WTC11 (cell line): ENCODE data around the gene LGI4. TPM values are rescaled to one million over a fixed set of nuclear protein-coding genes. Genes with fewer than 3 reads are reported as not detected.

ENCODE experiments used
- ATAC-seq: fragments of 200-7000 bp; cut with Tn5 transposase; 2 replicates; pipeline ENCODE4 v1.10.0; 2021; ENCODE audit warnings: mild to moderate bottlenecking, moderate library complexity
- CTCF ChIA-PET: fragments of 300-600 bp; sonication (Branson Sonifier 250); formaldehyde crosslinking; loops from one replicate; lab custom pipeline; 2021; ENCODE audit warnings: antibody characterized with exemption; lab: Charles Lee
- POLR2A ChIA-PET: fragments of 350-600 bp; sonication (Branson Sonifier 250); formaldehyde crosslinking; loops from one replicate; lab custom pipeline; 2021; ENCODE audit warnings: antibody characterized with exemption; lab: Charles Lee
- DNase-seq: peaks from one replicate; pipeline ENCODE4 v3.0.0; 2021; ENCODE audit warnings: low spot score
- H3K27ac Mint-ChIP-seq: 2 replicates; pipeline ENCODE4 v1.8.0; 2021; ENCODE audit warnings: mixed read lengths
- H3K27me3 Mint-ChIP-seq: 2 replicates; pipeline ENCODE4 v1.8.0; 2021; ENCODE audit warnings: low read depth, mild to moderate bottlenecking, moderate library complexity, mixed read lengths
- H3K36me3 Mint-ChIP-seq: 2 replicates; pipeline ENCODE4 v1.8.0; 2021; ENCODE audit warnings: mixed read lengths
- H3K4me1 Mint-ChIP-seq: 2 replicates; pipeline ENCODE4 v1.8.0; 2022; ENCODE audit warnings: mixed read lengths
- H3K4me3 Mint-ChIP-seq: 2 replicates; pipeline ENCODE4 v1.8.0; 2021; ENCODE audit warnings: mild to moderate bottlenecking, moderate library complexity, mixed read lengths
- H3K9me3 Mint-ChIP-seq: 2 replicates; pipeline ENCODE4 v1.8.0; 2021; ENCODE audit warnings: mixed read lengths
- ATF3 ChIP-seq: sonication (generic); formaldehyde crosslinking; conservative IDR thresholded peaks from 2 replicates; pipeline ENCODE4 v1.8.1; 2022; ENCODE audit warnings: mild to moderate bottlenecking, missing genetic modification reagents
- CTCF ChIP-seq: fragments of 200-600 bp; IDR thresholded peaks from 2 replicates; pipeline ENCODE4 v1.8.0; 2022; ENCODE audit warnings: antibody characterized with exemption
- E2F4 ChIP-seq: sonication (generic); formaldehyde crosslinking; IDR thresholded peaks from 2 replicates; pipeline ENCODE4 v1.8.1; 2022; ENCODE audit warnings: low read depth, mild to moderate bottlenecking, moderate library complexity, missing genetic modification reagents, borderline replicate concordance
- FOXK1 ChIP-seq: sonication (generic); formaldehyde crosslinking; IDR thresholded peaks from 2 replicates; pipeline ENCODE4 v1.8.0; 2022; ENCODE audit warnings: mild to moderate bottlenecking, moderate library complexity, missing genetic modification reagents
- HMGXB4 ChIP-seq: sonication (generic); formaldehyde crosslinking; IDR thresholded peaks from 2 replicates; pipeline ENCODE4 v1.8.1; 2023; ENCODE audit warnings: mild to moderate bottlenecking, moderate library complexity, missing genetic modification reagents
- MLX ChIP-seq: sonication (generic); formaldehyde crosslinking; IDR thresholded peaks from 2 replicates; pipeline ENCODE4 v1.8.1; 2023; ENCODE audit warnings: mild to moderate bottlenecking, missing genetic modification reagents, moderate library complexity
- NR1H2 ChIP-seq: sonication (generic); formaldehyde crosslinking; IDR thresholded peaks from 2 replicates; pipeline ENCODE4 v1.9.0; 2021; ENCODE audit warnings: mild to moderate bottlenecking, moderate library complexity, missing genetic modification reagents
- NR3C1 ChIP-seq: sonication (generic); formaldehyde crosslinking; conservative IDR thresholded peaks from 2 replicates; pipeline ENCODE4 v1.8.1; 2023; ENCODE audit warnings: low read depth, mild to moderate bottlenecking, missing genetic modification reagents
- OVOL2 ChIP-seq: fragments of 250-450 bp; sonication (Bioruptor Pico); IDR thresholded peaks from 2 replicates; pipeline ENCODE4 v1.9.0; 2021; ENCODE audit warnings: mild to moderate bottlenecking, borderline replicate concordance
- PREB ChIP-seq: sonication (generic); formaldehyde crosslinking; IDR thresholded peaks from 2 replicates; pipeline ENCODE4 v1.8.1; 2022; ENCODE audit warnings: mild to moderate bottlenecking, missing genetic modification reagents, moderate library complexity, borderline replicate concordance
- PRRX2 ChIP-seq: fragments of 250-450 bp; sonication (Bioruptor Pico); IDR thresholded peaks from 2 replicates; pipeline ENCODE4 v1.8.0; 2021; ENCODE audit warnings: mild to moderate bottlenecking
- SOX15 ChIP-seq: fragments of 250-450 bp; sonication (Bioruptor Pico); IDR thresholded peaks from 2 replicates; pipeline ENCODE4 v1.9.0; 2021; ENCODE audit warnings: mild to moderate bottlenecking
- STAT6 ChIP-seq: sonication (generic); formaldehyde crosslinking; conservative IDR thresholded peaks from 2 replicates; pipeline ENCODE4 v1.8.1; 2023; ENCODE audit warnings: mild to moderate bottlenecking, low read depth, missing genetic modification reagents, moderate library complexity
- TEAD1 ChIP-seq: sonication (generic); formaldehyde crosslinking; IDR thresholded peaks from 2 replicates; pipeline ENCODE4 v1.8.0; 2022; ENCODE audit warnings: mild to moderate bottlenecking, missing genetic modification reagents
- USF2 ChIP-seq: sonication (generic); formaldehyde crosslinking; IDR thresholded peaks from 2 replicates; pipeline ENCODE4 v1.8.1; 2023; ENCODE audit warnings: mild to moderate bottlenecking, missing genetic modification reagents, moderate library complexity
- ZNF219 ChIP-seq: sonication (generic); formaldehyde crosslinking; IDR thresholded peaks from 2 replicates; pipeline ENCODE4 v1.8.0; 2023; ENCODE audit warnings: missing genetic modification reagents, mild to moderate bottlenecking, borderline replicate concordance
- ZNF396 ChIP-seq: fragments of 250-450 bp; sonication (Bioruptor Pico); IDR thresholded peaks from 2 replicates; pipeline ENCODE4 v1.8.0; 2021; ENCODE audit warnings: mild to moderate bottlenecking, moderate library complexity, borderline replicate concordance
- ZNF416 ChIP-seq: fragments of 250-450 bp; sonication (Bioruptor Pico); IDR thresholded peaks from 2 replicates; pipeline ENCODE4 v1.9.0; 2021; ENCODE audit warnings: mild to moderate bottlenecking, inconsistent platforms
- total RNA-seq: library from RNA; stranded (reverse); gene quantifications from 3 replicates; pipeline ENCODE4 v1.2.3, GENCODE V29; 2021

LGI4 gene
- total RNA-seq, 1 experiment from 2014 or later: 14.2 TPM

GRCh38 chr19:35135389-35135909, 590 bp upstream of the LGI4 start:
- Mint-ChIP-seq H3K9me3 (peaks cover 12% of the 10 kb centered on the region), H3K4me1 (peaks cover 21% of the 10 kb centered on the region), H3K36me3 (peaks cover 4% of the 10 kb centered on the region; the same call in 1 of the 2 replicates), H3K27me3 (peaks cover 9% of the 10 kb centered on the region), H3K27ac (no peak overlapping the region), H3K4me3 (peak overlapping the region; percentile 10; the same call in 1 of the 2 replicates)
- DNase-seq: peak; percentile 88
- CTCF ChIA-PET: interaction anchor here (0.5 to 5.2 kb wide), 32 partner anchors 9 to 613 kb away, joined by 3 to 72 read pairs (median 5); partner anchors contain the start of genes FXYD3, FXYD5, HPN and LIN37
- ATAC-seq: peak; percentile 91
- peak; percentile 93 for TF ChIP-seq CTCF
- TF ChIP-seq FOXK1 (CRISPR knock-in tag): peak; percentile 49; the same call in 1 of the 2 replicates
- TF ChIP-seq ZNF416: peak; percentile 60; the same call in 1 of the 2 replicates
- TF ChIP-seq HMGXB4 (CRISPR knock-in tag): peak; percentile 70
- no peak for TF ChIP-seq TEAD1 (CRISPR knock-in tag)
- no peak for TF ChIP-seq ZNF219 (CRISPR knock-in tag)
- POLR2A ChIA-PET: interaction anchor here (0.6 kb wide), 1 partner anchor 68 kb away, joined by 3 read pairs; no protein-coding TSS in a partner anchor

- ATAC-seq (no peak), DNase-seq (no peak)
- Mint-ChIP-seq H3K27me3 (peaks cover 4% of the 10 kb centered on the region), H3K27ac (no peak overlapping the region), H3K36me3 (peaks cover 4% of the 10 kb centered on the region; the same call in 1 of the 2 replicates), H3K4me1 (peaks cover 12% of the 10 kb centered on the region), H3K4me3 (no peak overlapping the region)
- ChIA-PET POLR2A (interaction anchor here (0.7 kb wide), 1 partner anchor 145 kb away, joined by 4 read pairs; no protein-coding TSS in a partner anchor), CTCF (interaction anchor here (1.0 to 5.2 kb wide), 14 partner anchors 7 to 136 kb away, joined by 3 to 72 read pairs (median 5); partner anchors contain the start of gene FXYD3)
- TF ChIP-seq NR3C1: no peak
- no peak for TF ChIP-seq SOX15 (CRISPR knock-in tag)
- no peak for TF ChIP-seq NR1H2 (CRISPR knock-in tag)
- no peak for TF ChIP-seq OVOL2
- TF ChIP-seq USF2 (CRISPR knock-in tag): no peak
- TF ChIP-seq ZNF396 (CRISPR knock-in tag): no peak
- TF ChIP-seq, all 79 proteins: peak for 0
- peaks cover 12% of the 10 kb centered on the region for H3K9me3 Mint-ChIP-seq
Measured at GRCh38 chr19:35133826-35134225, 1.0 kb downstream of the LGI4 start.

- ChIA-PET CTCF (no interaction called here), POLR2A (no interaction called here)
- Mint-ChIP-seq H3K4me3 (no peak overlapping the region), H3K36me3 (peaks cover 4% of the 10 kb centered on the region; the same call in 1 of the 2 replicates), H3K27me3 (no peaks in the 10 kb centered on the region; the same call in 1 of the 2 replicates), H3K4me1 (peaks cover 11% of the 10 kb centered on the region), H3K27ac (no peak overlapping the region), H3K9me3 (peaks cover 12% of the 10 kb centered on the region)
- no peak for ATAC-seq
- no peak for DNase-seq
- TF ChIP-seq ATF3 (CRISPR knock-in tag) (no peak), E2F4 (CRISPR knock-in tag) (no peak), PREB (no peak), STAT6 (CRISPR knock-in tag) (no peak), PRRX2 (CRISPR knock-in tag) (no peak), MLX (CRISPR knock-in tag) (no peak), HMGXB4 (CRISPR knock-in tag) (no peak)
Measured at GRCh38 chr19:35132254-35132653, 2.6 kb downstream of the LGI4 start.
